ENCODE data around the gene GRID2.

Gene GRID2

GRCh38 chr4:93127489-93127888, 823.7 kb downstream of the GRID2 start:
- no peak for DNase-seq

GRCh38 chr4:93132631-93133030, 828.9 kb downstream of the GRID2 start:
- DNase-seq = no peak

- DNase-seq = no peak
These were observed 835.4 kb downstream of the GRID2 start for GRCh38 chr4:93139118-93139517.

GRCh38 chr4:93143902-93144301, 840.1 kb downstream of the GRID2 start:
- no peak for DNase-seq

GRCh38 chr4:93144644-93145043, 840.9 kb downstream of the GRID2 start:
- no peak for DNase-seq

- no peak for DNase-seq
These were observed 843.9 kb downstream of the GRID2 start for GRCh38 chr4:93147524-93148212.

- DNase-seq = no peak
These were observed 848.7 kb downstream of the GRID2 start for GRCh38 chr4:93152491-93152890.

- DNase-seq = no peak
These were observed 854.2 kb downstream of the GRID2 start for GRCh38 chr4:93157986-93158385.

- DNase-seq = no peak
These were observed 864.3 kb downstream of the GRID2 start for GRCh38 chr4:93168053-93168452.

GRCh38 chr4:93169966-93170365, 866.2 kb downstream of the GRID2 start:
- no peak for DNase-seq

- no peak for DNase-seq
These were observed 870.8 kb downstream of the GRID2 start for GRCh38 chr4:93174598-93174997.

GRCh38 chr4:93178279-93178678, 874.5 kb downstream of the GRID2 start:
- no peak for DNase-seq

GRCh38 chr4:93179044-93179443, 875.3 kb downstream of the GRID2 start:
- no peak for DNase-seq

- DNase-seq = no peak
These were observed 879.0 kb downstream of the GRID2 start for GRCh38 chr4:93182722-93183121.

GRCh38 chr4:93183576-93183975, 879.8 kb downstream of the GRID2 start:
- no peak for DNase-seq

GRCh38 chr4:93184053-93184452, 880.3 kb downstream of the GRID2 start:
- no peak for DNase-seq

GRCh38 chr4:93186846-93187245, 883.1 kb downstream of the GRID2 start:
- DNase-seq = no peak

GRCh38 chr4:93187466-93187865, 883.7 kb downstream of the GRID2 start:
- no peak for DNase-seq

GRCh38 chr4:93187892-93188291, 884.1 kb downstream of the GRID2 start:
- no peak for DNase-seq

- no peak for DNase-seq
These were observed 895.7 kb downstream of the GRID2 start for GRCh38 chr4:93199492-93199891.

- no peak for DNase-seq
These were observed 897.8 kb downstream of the GRID2 start for GRCh38 chr4:93201471-93202096.

- no peak for DNase-seq
These were observed 899.9 kb downstream of the GRID2 start for GRCh38 chr4:93203708-93204107.

GRCh38 chr4:93212250-93212649, 908.5 kb downstream of the GRID2 start:
- no peak for DNase-seq

GRCh38 chr4:93216646-93217045, 912.9 kb downstream of the GRID2 start:
- no peak for DNase-seq

- DNase-seq = no peak
These were observed 913.7 kb downstream of the GRID2 start for GRCh38 chr4:93217431-93217830.

Data from activated CD4-positive, alpha-beta T cell treated with anti-CD3 and anti-CD28 coated beads, Interleukin-2, amount 50 U/mL, for 16 hours (primary cell).